Gastroesophageal sphincter (tissue), 4 donors: ENCODE data around the gene ADAMTS2. TPM values are rescaled to one million over a fixed set of nuclear protein-coding genes. Genes with fewer than 3 reads are reported as not detected.

Experiments used
- ATAC-seq: fragments of 150-250 bp; one replicate; pipeline ENCODE4 v1.9.1; 2016; ENCODE audit warnings: mild to moderate bottlenecking, moderate library complexity
- H3K27ac ChIP-seq, 4 donors: fragments of 200-600 bp; sonication (generic) in 3 of 4; 1 replicate in 3 of 4; 2 replicates in 1 of 4; pipeline ENCODE4 v1.5.1; 2016 to 2019
- H3K27me3 ChIP-seq: fragments of 200-600 bp; sonication (generic); one replicate; pipeline ENCODE4 v1.5.1; 2019
- H3K36me3 ChIP-seq, 2 donors: fragments of 200-600 bp; sonication (generic); one replicate each; pipeline ENCODE4 v1.5.1; 2019; ENCODE audit warnings: control low read depth in 1 of 2
- H3K4me1 ChIP-seq, 3 donors: fragments of 200-600 bp; sonication (generic); 1 replicate in 2 of 3; 2 replicates in 1 of 3; pipeline ENCODE4 v1.5.1; 2016 to 2019; ENCODE audit warnings: control low read depth in 2 of 3
- H3K4me3 ChIP-seq, 2 donors: fragments of 200-600 bp; sonication (generic); one replicate each; pipeline ENCODE4 v1.5.1; 2019; ENCODE audit warnings: mild to moderate bottlenecking in 1 of 2, moderate library complexity in 1 of 2
- H3K9me3 ChIP-seq, 3 donors: fragments of 200-600 bp; sonication (generic); one replicate each; pipeline ENCODE4 v1.5.1; 2017 to 2019; ENCODE audit warnings: control low read depth in 2 of 3
- EP300 ChIP-seq: sonication (generic); formaldehyde crosslinking; IDR thresholded peaks from one replicate; pipeline ENCODE4 v1.6.1; 2017; ENCODE audit warnings: antibody characterized with exemption, mild to moderate bottlenecking
- POLR2A ChIP-seq, 2 donors: fragments of 450-650 bp; IDR thresholded peaks; one replicate each; pipeline ENCODE4 v1.6.1; 2017; ENCODE audit warnings: antibody characterized with exemption in 2 of 2, mild to moderate bottlenecking in 2 of 2, moderate library complexity in 1 of 2
- POLR2AphosphoS5 ChIP-seq: sonication (generic); formaldehyde crosslinking; IDR thresholded peaks from one replicate; pipeline ENCODE4 v1.6.1; 2017; ENCODE audit warnings: antibody characterized with exemption
- WGBS, 2 donors: methylation state at CpG; one replicate each; pipeline ENCODE4 v1.1.5; 2018; ENCODE audit warnings: low coverage in 1 of 2; 5-methylcytosine and 5-hydroxymethylcytosine counted together
- total RNA-seq, 4 donors: library from RNA; depleted of rRNA; stranded (reverse); fragments of >200 nt; gene quantifications; one replicate each; pipeline ENCODE4 v1.1.0, GENCODE V29; 2016
- TF ChIP-seq, protein P1 (sequence below), 4 experiments: fragments of 200-600 bp in 2 of 4; fragments of 450-650 bp in 2 of 4; sonication (generic) in 1 of 4; IDR thresholded peaks; one replicate each; pipeline ENCODE4 v1.5.1; 2017 to 2019; ENCODE audit warnings: antibody characterized with exemption in 4 of 4, mild to moderate bottlenecking in 2 of 4, moderate library complexity in 2 of 4

The ADAMTS2 gene
- total RNA-seq, 4 donors from 2014 or later, result 14.8 to 24.8 (median 22.6) TPM

GRCh38 chr5:179273073-179273435, 72.2 kb downstream of the ADAMTS2 start:
- Histone ChIP-seq H3K4me3 (no peak overlapping the region), H3K9me3 (no peaks in the 10 kb centered on the region), H3K27ac (peak overlapping the region in 3 of 4 donors; percentile 37 to 80 (median 53)), H3K27me3 (peaks cover 5% of the 10 kb centered on the region), H3K36me3 (peaks cover 0 to 4% of the 10 kb centered on the region in 2 donors), H3K4me1 (peaks cover 0 to 84% (median 42%) of the 10 kb centered on the region in 3 donors)
- no peak for ATAC-seq
- TF ChIP-seq EP300 (no peak), POLR2A (IDR thresholded peaks at IDR 0.05) (no peak), POLR2AphosphoS5 (no peak)
- TF ChIP-seq, protein P1, sequence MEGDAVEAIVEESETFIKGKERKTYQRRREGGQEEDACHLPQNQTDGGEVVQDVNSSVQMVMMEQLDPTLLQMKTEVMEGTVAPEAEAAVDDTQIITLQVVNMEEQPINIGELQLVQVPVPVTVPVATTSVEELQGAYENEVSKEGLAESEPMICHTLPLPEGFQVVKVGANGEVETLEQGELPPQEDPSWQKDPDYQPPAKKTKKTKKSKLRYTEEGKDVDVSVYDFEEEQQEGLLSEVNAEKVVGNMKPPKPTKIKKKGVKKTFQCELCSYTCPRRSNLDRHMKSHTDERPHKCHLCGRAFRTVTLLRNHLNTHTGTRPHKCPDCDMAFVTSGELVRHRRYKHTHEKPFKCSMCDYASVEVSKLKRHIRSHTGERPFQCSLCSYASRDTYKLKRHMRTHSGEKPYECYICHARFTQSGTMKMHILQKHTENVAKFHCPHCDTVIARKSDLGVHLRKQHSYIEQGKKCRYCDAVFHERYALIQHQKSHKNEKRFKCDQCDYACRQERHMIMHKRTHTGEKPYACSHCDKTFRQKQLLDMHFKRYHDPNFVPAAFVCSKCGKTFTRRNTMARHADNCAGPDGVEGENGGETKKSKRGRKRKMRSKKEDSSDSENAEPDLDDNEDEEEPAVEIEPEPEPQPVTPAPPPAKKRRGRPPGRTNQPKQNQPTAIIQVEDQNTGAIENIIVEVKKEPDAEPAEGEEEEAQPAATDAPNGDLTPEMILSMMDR (IDR thresholded peaks at IDR 0.05), result no peak
- WGBS, 2 donors, result 60% methylated on average over 1 of the region's 7 CpGs; no CpG with 5 or more reads in 1 of the 2 donors

- Histone ChIP-seq H3K4me3 (no peak overlapping the region), H3K4me1 (peaks cover 0 to 90% (median 44%) of the 10 kb centered on the region in 3 donors), H3K27ac (peak overlapping the region in 3 of 4 donors; percentile 37 to 80 (median 53)), H3K27me3 (peaks cover 5% of the 10 kb centered on the region), H3K9me3 (no peaks in the 10 kb centered on the region), H3K36me3 (peaks cover 0 to 4% of the 10 kb centered on the region in 2 donors)
- ATAC-seq, result no peak
- no CpG with 5 or more reads among the region's 19 CpGs for WGBS, 2 donors
- TF ChIP-seq POLR2AphosphoS5 (no peak), EP300 (no peak), POLR2A (IDR thresholded peaks at IDR 0.05) (no peak)
- TF ChIP-seq, protein P1 (IDR thresholded peaks at IDR 0.05), result no peak
Measured at GRCh38 chr5:179272326-179273072, 72.8 kb downstream of the ADAMTS2 start.

DNA sequence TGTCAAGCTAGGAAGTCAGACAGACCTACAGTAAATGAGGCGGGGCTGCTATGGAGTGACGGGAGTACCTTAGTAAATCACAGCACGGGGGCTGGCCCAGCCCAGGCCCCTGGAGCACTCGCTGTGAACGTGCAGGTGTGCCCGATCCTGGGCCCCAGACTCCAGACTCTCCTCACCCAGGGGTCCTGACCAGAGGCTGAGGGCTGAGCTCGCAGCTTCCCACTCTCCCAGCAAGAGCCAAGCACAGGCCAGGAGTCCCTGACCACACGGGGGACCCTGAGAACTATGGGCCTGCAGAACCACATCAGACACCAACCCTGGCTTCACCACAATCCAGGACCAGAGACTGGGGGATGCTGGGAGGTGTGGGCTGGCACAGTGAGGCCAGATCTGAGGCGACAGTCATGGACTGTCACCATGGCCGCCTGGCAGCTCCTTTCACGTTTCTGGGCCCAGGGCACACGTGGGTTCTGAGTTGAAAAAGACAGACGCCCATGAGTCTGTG, 73.4 kb downstream of the ADAMTS2 start:
- Histone ChIP-seq H3K27me3 (peaks cover 5% of the 10 kb centered on the region), H3K9me3 (no peaks in the 10 kb centered on the region), H3K4me1 (peaks cover 0 to 94% (median 49%) of the 10 kb centered on the region in 3 donors), H3K4me3 (no peak overlapping the region), H3K27ac (peak overlapping the region in 2 of 4 donors; percentile 53 to 80), H3K36me3 (peaks cover 0 to 4% of the 10 kb centered on the region in 2 donors)
- no peak for ATAC-seq
- TF ChIP-seq POLR2A (IDR thresholded peaks at IDR 0.05), result no peak
- 45% methylated on average over 2 of the region's 13 CpGs; no CpG with 5 or more reads in 1 of the 2 donors for WGBS, 2 donors

- H3K36me3 ChIP-seq, result peaks cover 0 to 4% of the 10 kb centered on the region in 2 donors
- peaks cover 5% of the 10 kb centered on the region for H3K27me3 ChIP-seq
- ATAC-seq, result no peak
- 62 to 65% methylated on average over 3 to 4 of the region's 8 CpGs for WGBS, 2 donors
- TF ChIP-seq, protein P1 (IDR thresholded peaks at IDR 0.05), result no peak
- TF ChIP-seq EP300 (no peak), POLR2A (IDR thresholded peaks at IDR 0.05) (no peak), POLR2AphosphoS5 (no peak)
- no peak overlapping the region for H3K4me3 ChIP-seq
- peaks cover 0 to 94% (median 49%) of the 10 kb centered on the region in 3 donors for H3K4me1 ChIP-seq
- no peaks in the 10 kb centered on the region for H3K9me3 ChIP-seq
- H3K27ac ChIP-seq, result peak overlapping the region in 3 of 4 donors; percentile 68 to 80 (median 74)
Measured at GRCh38 chr5:179271428-179271734, 73.9 kb downstream of the ADAMTS2 start.

DNA sequence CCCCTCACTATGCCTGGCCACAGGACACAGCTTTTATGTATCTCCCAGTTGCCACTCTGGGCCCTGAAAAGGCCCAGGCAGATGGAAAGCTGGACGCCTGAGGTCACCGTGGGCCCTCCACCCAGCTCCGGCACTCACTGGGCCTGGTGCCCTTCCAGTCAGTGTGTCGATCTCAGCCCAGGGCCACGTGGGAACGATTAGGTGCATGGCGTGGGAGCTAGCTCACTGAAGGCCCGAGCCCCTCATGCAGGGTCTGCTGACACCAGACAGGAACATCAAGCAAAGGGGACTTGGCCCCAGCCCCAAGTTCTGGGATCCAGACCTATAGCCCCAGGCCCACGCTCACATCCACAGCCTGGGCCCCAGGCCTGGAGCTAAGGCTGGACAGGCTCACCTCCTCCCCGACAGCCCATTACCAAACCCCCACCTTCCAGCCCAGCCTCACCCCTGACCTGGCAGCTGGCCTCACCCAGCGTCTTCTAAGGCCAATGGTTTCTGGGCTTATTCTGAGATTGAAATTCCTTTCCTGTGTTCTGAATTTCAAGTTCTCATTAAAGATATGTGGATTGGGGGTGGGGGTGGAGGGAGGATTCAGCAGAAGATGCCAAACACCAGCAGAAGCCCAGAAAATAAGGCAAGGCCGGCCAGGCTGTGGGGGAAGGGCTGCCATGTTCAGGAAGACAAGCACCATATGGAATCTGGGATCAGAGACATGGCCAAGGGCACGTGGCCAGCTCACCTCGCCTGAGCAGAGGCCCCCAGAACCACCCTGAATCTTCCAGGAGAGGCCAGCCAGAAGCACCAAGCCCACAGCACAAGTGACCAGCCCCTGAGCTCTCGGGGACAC, 74.5 kb downstream of the ADAMTS2 start:
- Histone ChIP-seq H3K4me3 (no peak overlapping the region), H3K27me3 (peaks cover 5% of the 10 kb centered on the region), H3K36me3 (peaks cover 0 to 4% of the 10 kb centered on the region in 2 donors), H3K9me3 (no peaks in the 10 kb centered on the region), H3K27ac (peak overlapping the region in 3 of 4 donors; percentile 68 to 80 (median 74)), H3K4me1 (peaks cover 0 to 95% (median 53%) of the 10 kb centered on the region in 3 donors)
- peak; percentile 25 for ATAC-seq
- WGBS, 2 donors, result 52 to 55% methylated on average over 4 to 5 of the region's 15 CpGs
- TF ChIP-seq, protein P1 (IDR thresholded peaks at IDR 0.05), result no peak
- peak; percentile 3 for TF ChIP-seq POLR2AphosphoS5
